ENCODE results near the gene LRRC47. TPM values are rescaled to one million over a fixed set of nuclear protein-coding genes. Genes with fewer than 3 reads are reported as not detected.
A peak's percentile ranks its signal among the peaks of the same experiment; 100 is the strongest.

The LRRC47 gene
- total and polyA plus RNA-seq, 2 of the 13 experiments (the other 11 are each of a cell fraction or from before 2014, with no cell fraction given): 18.3 to 52.5 TPM

- peak; percentile 29 for TF ChIP-seq RBM22 (optimal IDR thresholded peaks at IDR 0.05; ENCODE audit: low read length)
- TF ChIP-seq, protein P1, sequence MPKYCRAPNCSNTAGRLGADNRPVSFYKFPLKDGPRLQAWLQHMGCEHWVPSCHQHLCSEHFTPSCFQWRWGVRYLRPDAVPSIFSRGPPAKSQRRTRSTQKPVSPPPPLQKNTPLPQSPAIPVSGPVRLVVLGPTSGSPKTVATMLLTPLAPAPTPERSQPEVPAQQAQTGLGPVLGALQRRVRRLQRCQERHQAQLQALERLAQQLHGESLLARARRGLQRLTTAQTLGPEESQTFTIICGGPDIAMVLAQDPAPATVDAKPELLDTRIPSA (CRISPR knock-in tag; IDR thresholded peaks at IDR 0.05; ENCODE audit: borderline replicate concordance): no peak
- no peak for TF ChIP-seq ATF5 (CRISPR knock-in tag; IDR thresholded peaks at IDR 0.05; ENCODE audit: low read depth)
- TF ChIP-seq, protein P2, sequence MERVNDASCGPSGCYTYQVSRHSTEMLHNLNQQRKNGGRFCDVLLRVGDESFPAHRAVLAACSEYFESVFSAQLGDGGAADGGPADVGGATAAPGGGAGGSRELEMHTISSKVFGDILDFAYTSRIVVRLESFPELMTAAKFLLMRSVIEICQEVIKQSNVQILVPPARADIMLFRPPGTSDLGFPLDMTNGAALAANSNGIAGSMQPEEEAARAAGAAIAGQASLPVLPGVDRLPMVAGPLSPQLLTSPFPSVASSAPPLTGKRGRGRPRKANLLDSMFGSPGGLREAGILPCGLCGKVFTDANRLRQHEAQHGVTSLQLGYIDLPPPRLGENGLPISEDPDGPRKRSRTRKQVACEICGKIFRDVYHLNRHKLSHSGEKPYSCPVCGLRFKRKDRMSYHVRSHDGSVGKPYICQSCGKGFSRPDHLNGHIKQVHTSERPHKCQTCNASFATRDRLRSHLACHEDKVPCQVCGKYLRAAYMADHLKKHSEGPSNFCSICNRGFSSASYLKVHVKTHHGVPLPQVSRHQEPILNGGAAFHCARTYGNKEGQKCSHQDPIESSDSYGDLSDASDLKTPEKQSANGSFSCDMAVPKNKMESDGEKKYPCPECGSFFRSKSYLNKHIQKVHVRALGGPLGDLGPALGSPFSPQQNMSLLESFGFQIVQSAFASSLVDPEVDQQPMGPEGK (CRISPR knock-in tag; IDR thresholded peaks at IDR 0.05): peak; percentile 33
- TF ChIP-seq ZNF574 (CRISPR knock-in tag; IDR thresholded peaks at IDR 0.05): peak; percentile 33; the same call in 1 of the 2 replicates
- TF ChIP-seq MYC (CRISPR knock-in tag; IDR thresholded peaks at IDR 0.05; ENCODE audit: borderline replicate concordance): no peak; the same call in 1 of the 2 replicates
- TF ChIP-seq FOXO1 (CRISPR knock-in tag; IDR thresholded peaks at IDR 0.05): no peak
- TF ChIP-seq POGK (CRISPR knock-in tag; conservative IDR thresholded peaks at IDR 0.05): no peak
- TF ChIP-seq ZFP62 (CRISPR knock-in tag; IDR thresholded peaks at IDR 0.05): no peak
- TF ChIP-seq ZBTB1 (CRISPR knock-in tag; IDR thresholded peaks at IDR 0.05; ENCODE audit: borderline replicate concordance): no peak
- TF ChIP-seq MXI1 (IDR thresholded peaks at IDR 0.05; ENCODE audit: borderline replicate concordance, low read depth, low read length): peak; percentile 50; the same call in 1 of the 3 replicates
- TF ChIP-seq, protein P3, sequence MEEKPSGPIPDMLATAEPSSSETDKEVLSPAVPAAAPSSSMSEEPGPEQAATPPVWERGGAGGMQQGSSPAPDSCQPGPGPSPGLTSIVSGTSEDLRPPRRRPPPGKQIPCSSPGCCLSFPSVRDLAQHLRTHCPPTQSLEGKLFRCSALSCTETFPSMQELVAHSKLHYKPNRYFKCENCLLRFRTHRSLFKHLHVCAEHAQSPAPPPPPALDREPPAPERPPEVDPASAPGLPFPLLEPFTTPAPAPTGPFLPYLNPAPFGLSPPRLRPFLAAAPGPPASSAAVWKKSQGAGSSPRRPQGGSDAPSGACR (CRISPR knock-in tag; IDR thresholded peaks at IDR 0.05): no peak
- no peak; the same call in 1 of the 2 replicates for TF ChIP-seq HNF4G (IDR thresholded peaks at IDR 0.05; ENCODE audit: borderline replicate concordance, low read depth, low read length)
- TF ChIP-seq HNF4G (CRISPR knock-in tag; IDR thresholded peaks at IDR 0.05; ENCODE audit: borderline replicate concordance, low read depth): no peak
- peak; percentile 37; the same call in 1 of the 2 replicates for TF ChIP-seq SIN3A (IDR thresholded peaks at IDR 0.05; ENCODE audit: borderline replicate concordance, low read depth, low read length)
- TF ChIP-seq GMEB1 (CRISPR knock-in tag; IDR thresholded peaks at IDR 0.05; ENCODE audit: borderline replicate concordance): no peak
- no peak for TF ChIP-seq ZNF253 (CRISPR knock-in tag; IDR thresholded peaks at IDR 0.05; ENCODE audit: borderline replicate concordance)
- no peak for TF ChIP-seq ARNT (IDR thresholded peaks at IDR 0.05)
Measured at GRCh38 chr1:3785045-3785444, 11.3 kb downstream of the LRRC47 start (continued).
